Colonic mucosa (tissue), 4 donors: Measurements from ENCODE around the gene TEKTIP1. TPM values are rescaled to one million over a fixed set of nuclear protein-coding genes. Genes with fewer than 3 reads are reported as not detected.

Source experiments
- DNase-seq: peaks from one replicate; pipeline ENCODE4 v3.0.0-alpha.2; 2020
- H3K27ac ChIP-seq: fragments of 200-600 bp; one replicate; pipeline ENCODE4 v1.8.0; 2021
- H3K27me3 ChIP-seq: fragments of 200-600 bp; one replicate; pipeline ENCODE4 v1.8.0; 2021
- H3K36me3 ChIP-seq: fragments of 200-600 bp; one replicate; pipeline ENCODE4 v1.8.0; 2021
- H3K4me1 ChIP-seq: fragments of 200-600 bp; one replicate; pipeline ENCODE4 v1.8.0; 2021; ENCODE audit warnings: mild to moderate bottlenecking
- H3K4me3 ChIP-seq: fragments of 200-600 bp; one replicate; pipeline ENCODE4 v1.8.0; 2021
- H3K9ac ChIP-seq, 2 donors: one replicate each; pipeline ENCODE4 v1.7.0; 2013; ENCODE audit warnings: control low read depth in 2 of 2, low read depth in 2 of 2, low read length in 2 of 2
- H3K9me3 ChIP-seq: fragments of 200-600 bp; one replicate; pipeline ENCODE4 v1.8.0; 2021
- CTCF ChIP-seq: fragments of 200-600 bp; IDR thresholded peaks from one replicate; pipeline ENCODE4 v1.8.0; 2022; ENCODE audit warnings: antibody characterized with exemption, mild to moderate bottlenecking
- intact Hi-C: fragments of 100-400 bp; cut with DNase I; formaldehyde crosslinking; loops from one replicate; pipeline ENCODE4 v1.14.1; 2022
- total RNA-seq, 2 donors: library from RNA; stranded (reverse); fragmentation: NEBNext Ultra II Directional in 1 of 2; extraction: Animal tissue kit (Norgen Biotek cat#: 25700) in 1 of 2; gene quantifications; one replicate each; pipeline ENCODE4 v1.2.1, GENCODE V29; 2021
- donor health status: healthy.
- donor health status: DM: no; HTN: no; CAD: no.
- donor health status: DM: no; HTN: no; CAD: no.

The TEKTIP1 gene
- total RNA-seq, 2 donors from 2014 or later: 1.5 to 4.7 TPM

- H3K9me3 ChIP-seq: no peaks in the 10 kb centered on the region
- peak; percentile 97 for DNase-seq
- peaks cover 11% of the 10 kb centered on the region for H3K4me1 ChIP-seq
- no peak for TF ChIP-seq CTCF
- intact Hi-C loops: no loop called here
- peak within 1 kb of the TSS; percentile 80 for H3K4me3 ChIP-seq
- peak within 1 kb of the TSS; percentile 88 to 92 for H3K9ac ChIP-seq
- H3K36me3 ChIP-seq: peaks cover 6% of the 10 kb centered on the region
- H3K27me3 ChIP-seq: no peaks in the 10 kb centered on the region
- peak within 1 kb of the TSS; percentile 36 for H3K27ac ChIP-seq
Observed at GRCh38 chr19:3500429-3501101, 38.4 kb upstream of the TEKTIP1 start, which contains the start of gene DOHH. TSS of gene DOHH (minus strand) at chr19:3500674. CDS start at chr19:3496814, 3,860 bp downstream.

- no peaks in the 10 kb centered on the region for H3K9me3 ChIP-seq
- no peak overlapping the region for H3K27ac ChIP-seq
- H3K36me3 ChIP-seq: no peaks in the 10 kb centered on the region
- H3K4me3 ChIP-seq: no peak overlapping the region
- no peak overlapping the region for H3K9ac ChIP-seq
- peaks cover 12% of the 10 kb centered on the region for H3K4me1 ChIP-seq
- no peak for DNase-seq
- intact Hi-C loops: no loop called here
- no peak for TF ChIP-seq CTCF
- no peaks in the 10 kb centered on the region for H3K27me3 ChIP-seq
Observed at GRCh38 chr19:3501780-3502179, 37.2 kb upstream of the TEKTIP1 start.

GRCh38 chr19:3503036-3503572 lies 35.9 kb upstream of the TEKTIP1 start:
- TF ChIP-seq CTCF: no peak
- DNase-seq: no peak
- Histone ChIP-seq H3K27me3 (no peaks in the 10 kb centered on the region), H3K27ac (no peak overlapping the region), H3K9me3 (no peaks in the 10 kb centered on the region), H3K36me3 (no peaks in the 10 kb centered on the region), H3K9ac (no peak overlapping the region), H3K4me3 (no peak overlapping the region), H3K4me1 (peaks cover 12% of the 10 kb centered on the region)
- intact Hi-C loops: no loop called here

- intact Hi-C loops: no loop called here
- no peak for TF ChIP-seq CTCF
- Histone ChIP-seq H3K27ac (no peak overlapping the region), H3K27me3 (no peaks in the 10 kb centered on the region), H3K9me3 (no peaks in the 10 kb centered on the region), H3K4me3 (no peak overlapping the region), H3K9ac (peak overlapping the region in 1 of 2 donors; percentile 2), H3K36me3 (no peaks in the 10 kb centered on the region), H3K4me1 (peaks cover 7% of the 10 kb centered on the region)
- DNase-seq: no peak
Observed at GRCh38 chr19:3504735-3505134, 34.2 kb upstream of the TEKTIP1 start.

GRCh38 chr19:3505598-3506383 lies 33.2 kb upstream of the TEKTIP1 start, which contains the start of gene FZR1:
TSS of gene FZR1 (plus strand) at chr19:3506311. CDS start at chr19:3522990, 16,679 bp downstream.
- peaks cover 5% of the 10 kb centered on the region for H3K4me1 ChIP-seq
- H3K36me3 ChIP-seq: no peaks in the 10 kb centered on the region
- H3K9me3 ChIP-seq: no peaks in the 10 kb centered on the region
- peak; percentile 99 for DNase-seq
- intact Hi-C loops: no loop called here
- H3K9ac ChIP-seq: peak within 1 kb of the TSS; percentile 89 to 92
- H3K27ac ChIP-seq: peak within 1 kb of the TSS; percentile 88
- TF ChIP-seq CTCF: no peak
- no peaks in the 10 kb centered on the region for H3K27me3 ChIP-seq
- H3K4me3 ChIP-seq: peak within 1 kb of the TSS; percentile 74
